Nucleus accumbens (tissue), 56 donors: ENCODE results near the gene UNC13C.

ENCODE experiments used
- DNase-seq, 56 donors: peaks; one replicate each; lab custom pipeline; 2025; lab: John Stamatoyannopoulos, UW

Gene UNC13C

GRCh38 chr15:54547491-54547890 lies 569.2 kb downstream of the UNC13C start:
- no peak for DNase-seq

GRCh38 chr15:54550954-54551353 lies 572.7 kb downstream of the UNC13C start:
- no peak for DNase-seq

GRCh38 chr15:54556231-54556630 lies 578.0 kb downstream of the UNC13C start:
- no peak for DNase-seq

- DNase-seq: peak in 4 of 56 donors; percentile 0 to 17 (median 4)
Measured at GRCh38 chr15:54559405-54560069, 581.3 kb downstream of the UNC13C start.

- no peak for DNase-seq
Measured at GRCh38 chr15:54560417-54560816, 582.2 kb downstream of the UNC13C start.

GRCh38 chr15:54564166-54564565 lies 585.9 kb downstream of the UNC13C start:
- DNase-seq: no peak

- no peak for DNase-seq
Measured at GRCh38 chr15:54566654-54567053, 588.4 kb downstream of the UNC13C start.

GRCh38 chr15:54567408-54568035 lies 589.3 kb downstream of the UNC13C start:
- DNase-seq: no peak

GRCh38 chr15:54568381-54568780 lies 590.1 kb downstream of the UNC13C start:
- DNase-seq: no peak

- no peak for DNase-seq
Measured at GRCh38 chr15:54571576-54571975, 593.3 kb downstream of the UNC13C start.

GRCh38 chr15:54575586-54575985 lies 597.3 kb downstream of the UNC13C start:
- DNase-seq: no peak

- no peak for DNase-seq
Measured at GRCh38 chr15:54576298-54576935, 598.2 kb downstream of the UNC13C start.

GRCh38 chr15:54577476-54578250 lies 599.4 kb downstream of the UNC13C start:
- no peak for DNase-seq

- DNase-seq: no peak
Measured at GRCh38 chr15:54579855-54580254, 601.6 kb downstream of the UNC13C start.

- no peak for DNase-seq
Measured at GRCh38 chr15:54580643-54581042, 602.4 kb downstream of the UNC13C start.

GRCh38 chr15:54582863-54583643 lies 604.8 kb downstream of the UNC13C start:
- no peak for DNase-seq

- DNase-seq: no peak
Measured at GRCh38 chr15:54585063-54585462, 606.8 kb downstream of the UNC13C start.

- DNase-seq: no peak
Measured at GRCh38 chr15:54594115-54594514, 615.9 kb downstream of the UNC13C start.

GRCh38 chr15:54599386-54599785 lies 621.1 kb downstream of the UNC13C start:
- no peak for DNase-seq

GRCh38 chr15:54605043-54605442 lies 626.8 kb downstream of the UNC13C start:
- no peak for DNase-seq
